Liver (tissue), 9 donors: ENCODE data around the gene TRIP6. TPM values are rescaled to one million over a fixed set of nuclear protein-coding genes. Genes with fewer than 3 reads are reported as not detected.

Experiments
- DNase-seq: peaks from one replicate; pipeline ENCODE4 v3.0.0-alpha.2; 2017; ENCODE audit warnings: low spot score
- H3K27ac ChIP-seq, 2 donors: one replicate each; pipeline ENCODE4 v1.7.0; 2013; ENCODE audit warnings: inconsistent platforms in 2 of 2, low read length in 2 of 2, control low read depth in 1 of 2, low read depth in 1 of 2, mild to moderate bottlenecking in 1 of 2
- H3K27me3 ChIP-seq, 4 donors: one replicate each; pipeline versions ENCODE4 v1.6.1 to v1.7.0; 2013; ENCODE audit warnings: low read length in 3 of 4, inconsistent platforms in 1 of 4, mild to moderate bottlenecking in 1 of 4, moderate library complexity in 1 of 4; ENCODE audit not compliant: control insufficient read depth in 4 of 4, insufficient read depth in 4 of 4
- H3K36me3 ChIP-seq, 4 donors: one replicate each; pipeline versions ENCODE4 v1.6.1 to v1.7.0; 2013; ENCODE audit warnings: low read length in 3 of 4, mild to moderate bottlenecking in 3 of 4, low read depth in 1 of 4, moderate library complexity in 1 of 4; ENCODE audit not compliant: control insufficient read depth in 4 of 4, insufficient read depth in 3 of 4
- H3K4me1 ChIP-seq, 4 donors: one replicate each; pipeline versions ENCODE4 v1.6.1 to v1.7.0; 2013; ENCODE audit warnings: low read length in 3 of 4, mild to moderate bottlenecking in 3 of 4, moderate library complexity in 1 of 4; ENCODE audit not compliant: control insufficient read depth in 4 of 4, insufficient read depth in 4 of 4
- H3K4me3 ChIP-seq, 3 donors: one replicate each; pipeline versions ENCODE4 v1.6.1 to v1.7.0; 2013; ENCODE audit warnings: low read length in 3 of 3, control low read depth in 1 of 3, low read depth in 1 of 3, mild to moderate bottlenecking in 1 of 3
- H3K9ac ChIP-seq, 2 donors: one replicate each; pipeline ENCODE4 v1.7.0; 2013; ENCODE audit warnings: low read length in 2 of 2, mild to moderate bottlenecking in 2 of 2, moderate library complexity in 2 of 2, control low read depth in 1 of 2, low read depth in 1 of 2
- H3K9me3 ChIP-seq, 4 donors: one replicate each; pipeline versions ENCODE4 v1.6.1 to v1.7.0; 2013; ENCODE audit warnings: low read length in 3 of 4; ENCODE audit not compliant: control insufficient read depth in 4 of 4
- CTCF ChIP-seq: fragments of 150-350 bp; IDR thresholded peaks from 2 replicates; pipeline ENCODE4 v1.5.1; 2017; ENCODE audit warnings: improper control_type of control experiment, low read depth, low read length; ENCODE audit not compliant: missing input control
- EGR1 ChIP-seq, 2 donors: IDR thresholded peaks; 2 replicates each; pipeline ENCODE4 v1.6.1; 2016 to 2018; ENCODE audit warnings: antibody characterized with exemption in 2 of 2, low read depth in 2 of 2
- FOXA1 ChIP-seq: IDR thresholded peaks from 2 replicates; pipeline ENCODE4 v1.6.1; 2016; ENCODE audit warnings: antibody characterized with exemption
- FOXA2 ChIP-seq: IDR thresholded peaks from 2 replicates; pipeline ENCODE4 v1.6.1; 2016; ENCODE audit warnings: antibody characterized with exemption
- GABPA ChIP-seq, 2 donors: IDR thresholded peaks in 1 of 2; conservative IDR thresholded peaks in 1 of 2; 2 replicates each; pipeline ENCODE4 v1.6.1; 2016; ENCODE audit warnings: antibody characterized with exemption in 2 of 2, mild to moderate bottlenecking in 1 of 2, moderate library complexity in 1 of 2
- HNF4A ChIP-seq, 2 donors: conservative IDR thresholded peaks; 2 replicates each; pipeline ENCODE4 v1.6.1; 2016; ENCODE audit warnings: antibody characterized with exemption in 2 of 2, mild to moderate bottlenecking in 2 of 2
- HNF4G ChIP-seq: IDR thresholded peaks from 2 replicates; pipeline ENCODE4 v1.6.1; 2016; ENCODE audit warnings: antibody characterized with exemption
- JUND ChIP-seq, 2 donors: IDR thresholded peaks; 2 replicates each; pipeline ENCODE4 v1.6.1; 2016; ENCODE audit warnings: antibody characterized with exemption in 2 of 2
- MAX ChIP-seq: IDR thresholded peaks from 2 replicates; pipeline ENCODE4 v1.6.1; 2016; ENCODE audit warnings: antibody characterized with exemption
- NR2F2 ChIP-seq: IDR thresholded peaks from 2 replicates; pipeline ENCODE4 v1.6.1; 2016; ENCODE audit warnings: antibody characterized with exemption
- RAD21 ChIP-seq, 2 donors: IDR thresholded peaks; 2 replicates each; pipeline ENCODE4 v1.6.1; 2016; ENCODE audit warnings: antibody characterized with exemption in 2 of 2, mild to moderate bottlenecking in 2 of 2
- REST ChIP-seq: IDR thresholded peaks from 2 replicates; pipeline ENCODE4 v1.6.1; 2016; ENCODE audit warnings: antibody characterized with exemption, mild to moderate bottlenecking
- TAF1 ChIP-seq: conservative IDR thresholded peaks from 2 replicates; pipeline ENCODE4 v1.6.1; 2016; ENCODE audit warnings: antibody characterized with exemption, mild to moderate bottlenecking
- YY1 ChIP-seq: IDR thresholded peaks from 2 replicates; pipeline ENCODE4 v1.6.1; 2016; ENCODE audit warnings: antibody characterized with exemption, mild to moderate bottlenecking
- ZBTB33 ChIP-seq: IDR thresholded peaks from 2 replicates; pipeline ENCODE4 v1.6.1; 2016; ENCODE audit warnings: antibody characterized with exemption
- WGBS: extraction: QIAGEN DNeasy Blood & Tissue Kit; methylation state at CpG from one replicate; pipeline ENCODE4 v1.1.7; 2013; 5-methylcytosine and 5-hydroxymethylcytosine counted together
- polyA plus RNA-seq, 2 donors: library from polyadenylated mRNA; stranded (reverse) in 1 of 2; unstranded in 1 of 2; fragments of 200-250 nt in 1 of 2; fragments of >200 nt in 1 of 2; fragmentation: Nextera tagmentation in 1 of 2; extraction: Ambion mirVana in 1 of 2; gene quantifications; one replicate each; pipeline versions ENCODE4 v1.2.1 to v1.2.3, GENCODE V29; 2013 to 2015
- total RNA-seq, 2 donors: library from RNA; depleted of rRNA; stranded (reverse); fragments of >200 nt; gene quantifications; one replicate each; pipeline ENCODE4 v1.2.3, GENCODE V29; 2014
- donor health status: healthy.
- donor health status: healthy.
- donor health status: healthy.
- donor health status: healthy.
- donor health status: healthy.

TRIP6 gene
- total and polyA plus RNA-seq, 4 donors: 14.6 to 30.7 (median 18.1) TPM

GRCh38 chr7:100865372-100865911, 1.7 kb upstream of the TRIP6 start:
- WGBS: 82% methylated on average over 17 of the region's 17 CpGs
- H3K9ac ChIP-seq: no peak overlapping the region
- no peak overlapping the region for H3K4me3 ChIP-seq

GRCh38 chr7:100865938-100866728, 1.1 kb upstream of the TRIP6 start:
- Histone ChIP-seq H3K27ac (peak overlapping the region; percentile 92 to 99), H3K4me3 (no peak overlapping the region), H3K36me3 (peaks cover 2 to 10% (median 6%) of the 10 kb centered on the region in 4 donors), H3K9ac (no peak overlapping the region), H3K27me3 (no peaks in the 10 kb centered on the region), H3K4me1 (peaks cover 13 to 36% (median 20%) of the 10 kb centered on the region in 4 donors), H3K9me3 (no peaks in the 10 kb centered on the region)
- WGBS: 72% methylated on average over 46 of the region's 46 CpGs
- no peak for DNase-seq
- TF ChIP-seq JUND (IDR thresholded peaks at IDR 0.05) (no peak), YY1 (no peak), GABPA (IDR thresholded peaks at IDR 0.05 in 1 of 2, conservative IDR thresholded peaks at IDR 0.05 in 1 of 2) (no peak), RAD21 (IDR thresholded peaks at IDR 0.05) (no peak), HNF4A (conservative IDR thresholded peaks at IDR 0.05) (no peak), HNF4G (no peak), FOXA1 (no peak), TAF1 (no peak), NR2F2 (no peak), CTCF (no peak), FOXA2 (no peak), MAX (no peak), REST (no peak), EGR1 (IDR thresholded peaks at IDR 0.05; ENCODE audit: low read depth in 2 of 2) (no peak), ZBTB33 (no peak)

More at GRCh38 chr7:100865372-100865911, 1.7 kb upstream of the TRIP6 start:
- Histone ChIP-seq H3K9me3 (no peaks in the 10 kb centered on the region), H3K27me3 (no peaks in the 10 kb centered on the region), H3K4me1 (peaks cover 13 to 36% (median 20%) of the 10 kb centered on the region in 4 donors), H3K27ac (no peak overlapping the region), H3K36me3 (peaks cover 1 to 4% (median 3%) of the 10 kb centered on the region in 4 donors)
- DNase-seq: no peak
- no peak for TF ChIP-seq REST
